SK-N-SH treated with all-trans-retinoic acid at 6 μM for 48 hours (cell line): ENCODE results near the gene LAMA2.

Experiments
- ATAC-seq: fragments of 200-7000 bp; cut with Tn5 transposase; 3 replicates; pipeline ENCODE4 v1.9.1; 2020; ENCODE audit warnings: mild to moderate bottlenecking, moderate library complexity
- ARNTL ChIP-seq: fragments of 450-650 bp; formaldehyde crosslinking; IDR thresholded peaks from 2 replicates; pipeline ENCODE4 v1.5.0; 2020; ENCODE audit warnings: low read depth, mild to moderate bottlenecking, moderate library complexity, borderline replicate concordance
- CSDC2 ChIP-seq: fragments of 250-450 bp; sonication (Bioruptor Pico); IDR thresholded peaks from 2 replicates; pipeline ENCODE4 v1.5.0; 2020; ENCODE audit warnings: mild to moderate bottlenecking, moderate library complexity
- ESRRG ChIP-seq: fragments of 250-450 bp; sonication (Bioruptor Pico); IDR thresholded peaks from 2 replicates; pipeline ENCODE4 v1.6.1; 2021; ENCODE audit warnings: mild to moderate bottlenecking
- GLIS3 ChIP-seq: fragments of 250-450 bp; sonication (Bioruptor Pico); IDR thresholded peaks from 2 replicates; pipeline ENCODE4 v1.5.0; 2020; ENCODE audit warnings: mild to moderate bottlenecking, moderate library complexity
- ISL1 ChIP-seq: fragments of 250-450 bp; sonication (Bioruptor Pico); IDR thresholded peaks from 2 replicates; pipeline ENCODE4 v2.1.2; 2022; ENCODE audit warnings: mild to moderate bottlenecking, moderate library complexity
- OSR1 ChIP-seq: fragments of 250-450 bp; sonication (Bioruptor Pico); IDR thresholded peaks from 2 replicates; pipeline ENCODE4 v1.8.0; 2022; ENCODE audit warnings: moderate library complexity, mild to moderate bottlenecking, inconsistent platforms
- PPARA ChIP-seq: fragments of 250-450 bp; sonication (Bioruptor Pico); IDR thresholded peaks from 2 replicates; pipeline ENCODE4 v1.5.0; 2020; ENCODE audit warnings: mild to moderate bottlenecking, borderline replicate concordance
- RARB ChIP-seq: fragments of 250-450 bp; sonication (Bioruptor Pico); IDR thresholded peaks from 2 replicates; pipeline ENCODE4 v1.8.0; 2021; ENCODE audit warnings: mild to moderate bottlenecking, moderate library complexity
- SNAI2 ChIP-seq: fragments of 250-450 bp; sonication (Bioruptor Pico); IDR thresholded peaks from 2 replicates; pipeline ENCODE4 v1.5.0; 2020; ENCODE audit warnings: mild to moderate bottlenecking, moderate library complexity
- TCF4 ChIP-seq: fragments of 250-450 bp; sonication (Bioruptor Pico); IDR thresholded peaks from 2 replicates; pipeline ENCODE4 v1.8.0; 2021; ENCODE audit warnings: mild to moderate bottlenecking, moderate library complexity, borderline replicate concordance
- TOX ChIP-seq: fragments of 250-450 bp; sonication (Bioruptor Pico); IDR thresholded peaks from 2 replicates; pipeline ENCODE4 v1.8.0; 2021; ENCODE audit warnings: mild to moderate bottlenecking, moderate library complexity, borderline replicate concordance
- ZC3H10 ChIP-seq: fragments of 250-450 bp; sonication (Bioruptor Pico); IDR thresholded peaks from 2 replicates; pipeline ENCODE4 v1.5.1; 2021; ENCODE audit warnings: mild to moderate bottlenecking, moderate library complexity
- ZNF565 ChIP-seq: fragments of 450-650 bp; formaldehyde crosslinking; conservative IDR thresholded peaks from 2 replicates; pipeline ENCODE4 v1.5.0; 2020; ENCODE audit warnings: low read depth, mild to moderate bottlenecking, moderate library complexity
- ZNF8 ChIP-seq: fragments of 450-650 bp; formaldehyde crosslinking; IDR thresholded peaks from 2 replicates; pipeline ENCODE4 v1.5.0; 2020; ENCODE audit warnings: mild to moderate bottlenecking, moderate library complexity
- TF ChIP-seq, protein P1 (sequence below): fragments of 250-450 bp; sonication (Bioruptor Pico); IDR thresholded peaks from 2 replicates; pipeline ENCODE4 v1.5.0; 2020; ENCODE audit warnings: mild to moderate bottlenecking, moderate library complexity
- TF ChIP-seq, protein P2 (sequence below): fragments of 250-450 bp; sonication (Bioruptor Pico); IDR thresholded peaks from 2 replicates; pipeline ENCODE4 v1.8.0; 2020; ENCODE audit warnings: mild to moderate bottlenecking, moderate library complexity, borderline replicate concordance
- TF ChIP-seq, protein P3 (sequence below): fragments of 250-450 bp; sonication (Bioruptor Pico); IDR thresholded peaks from 2 replicates; pipeline ENCODE4 v1.8.0; 2021; ENCODE audit warnings: low read depth, mild to moderate bottlenecking, moderate library complexity, borderline replicate concordance
- TF ChIP-seq, protein P4 (sequence below): fragments of 250-450 bp; sonication (Bioruptor Pico); IDR thresholded peaks from 2 replicates; pipeline ENCODE4 v1.5.1; 2021; ENCODE audit warnings: mild to moderate bottlenecking, moderate library complexity

LAMA2 gene

DNA sequence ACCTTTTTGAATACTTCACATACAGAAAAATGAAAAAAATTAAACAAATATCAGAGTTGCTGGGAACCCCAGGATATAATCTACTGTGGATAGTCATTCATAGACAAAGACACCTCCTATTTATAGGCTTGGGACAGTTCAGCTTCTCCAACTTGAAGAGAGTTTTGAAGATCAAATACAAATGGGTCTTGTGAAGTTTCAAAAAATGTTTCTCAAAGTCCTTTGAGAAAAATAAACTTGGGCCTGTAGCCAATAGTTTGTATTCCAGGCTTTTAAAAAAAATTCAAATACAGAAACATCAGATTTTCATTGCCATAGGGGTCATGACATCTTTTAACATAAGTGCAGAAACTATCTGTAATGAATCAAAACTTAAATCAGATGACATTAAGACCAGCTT, 334.8 kb downstream of the LAMA2 start:
- TF ChIP-seq, protein P1, sequence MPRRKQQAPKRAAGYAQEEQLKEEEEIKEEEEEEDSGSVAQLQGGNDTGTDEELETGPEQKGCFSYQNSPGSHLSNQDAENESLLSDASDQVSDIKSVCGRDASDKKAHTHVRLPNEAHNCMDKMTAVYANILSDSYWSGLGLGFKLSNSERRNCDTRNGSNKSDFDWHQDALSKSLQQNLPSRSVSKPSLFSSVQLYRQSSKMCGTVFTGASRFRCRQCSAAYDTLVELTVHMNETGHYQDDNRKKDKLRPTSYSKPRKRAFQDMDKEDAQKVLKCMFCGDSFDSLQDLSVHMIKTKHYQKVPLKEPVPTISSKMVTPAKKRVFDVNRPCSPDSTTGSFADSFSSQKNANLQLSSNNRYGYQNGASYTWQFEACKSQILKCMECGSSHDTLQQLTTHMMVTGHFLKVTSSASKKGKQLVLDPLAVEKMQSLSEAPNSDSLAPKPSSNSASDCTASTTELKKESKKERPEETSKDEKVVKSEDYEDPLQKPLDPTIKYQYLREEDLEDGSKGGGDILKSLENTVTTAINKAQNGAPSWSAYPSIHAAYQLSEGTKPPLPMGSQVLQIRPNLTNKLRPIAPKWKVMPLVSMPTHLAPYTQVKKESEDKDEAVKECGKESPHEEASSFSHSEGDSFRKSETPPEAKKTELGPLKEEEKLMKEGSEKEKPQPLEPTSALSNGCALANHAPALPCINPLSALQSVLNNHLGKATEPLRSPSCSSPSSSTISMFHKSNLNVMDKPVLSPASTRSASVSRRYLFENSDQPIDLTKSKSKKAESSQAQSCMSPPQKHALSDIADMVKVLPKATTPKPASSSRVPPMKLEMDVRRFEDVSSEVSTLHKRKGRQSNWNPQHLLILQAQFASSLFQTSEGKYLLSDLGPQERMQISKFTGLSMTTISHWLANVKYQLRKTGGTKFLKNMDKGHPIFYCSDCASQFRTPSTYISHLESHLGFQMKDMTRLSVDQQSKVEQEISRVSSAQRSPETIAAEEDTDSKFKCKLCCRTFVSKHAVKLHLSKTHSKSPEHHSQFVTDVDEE (CRISPR knock-in tag) = no peak
- TF ChIP-seq ZNF565 = no peak
- no peak for TF ChIP-seq ISL1 (CRISPR knock-in tag)
- no peak for TF ChIP-seq GLIS3
- TF ChIP-seq CSDC2 (CRISPR knock-in tag) = no peak
- no peak for TF ChIP-seq SNAI2
- no peak for TF ChIP-seq ZC3H10 (CRISPR knock-in tag)
- no peak for TF ChIP-seq ESRRG (CRISPR knock-in tag)
- no peak for TF ChIP-seq ARNTL (CRISPR knock-in tag)
- no peak for TF ChIP-seq TOX (CRISPR knock-in tag)
- TF ChIP-seq TCF4 = no peak
- no peak for TF ChIP-seq OSR1 (CRISPR knock-in tag)
- TF ChIP-seq, all 23 proteins: peak for 0
- ATAC-seq = no peak

DNA sequence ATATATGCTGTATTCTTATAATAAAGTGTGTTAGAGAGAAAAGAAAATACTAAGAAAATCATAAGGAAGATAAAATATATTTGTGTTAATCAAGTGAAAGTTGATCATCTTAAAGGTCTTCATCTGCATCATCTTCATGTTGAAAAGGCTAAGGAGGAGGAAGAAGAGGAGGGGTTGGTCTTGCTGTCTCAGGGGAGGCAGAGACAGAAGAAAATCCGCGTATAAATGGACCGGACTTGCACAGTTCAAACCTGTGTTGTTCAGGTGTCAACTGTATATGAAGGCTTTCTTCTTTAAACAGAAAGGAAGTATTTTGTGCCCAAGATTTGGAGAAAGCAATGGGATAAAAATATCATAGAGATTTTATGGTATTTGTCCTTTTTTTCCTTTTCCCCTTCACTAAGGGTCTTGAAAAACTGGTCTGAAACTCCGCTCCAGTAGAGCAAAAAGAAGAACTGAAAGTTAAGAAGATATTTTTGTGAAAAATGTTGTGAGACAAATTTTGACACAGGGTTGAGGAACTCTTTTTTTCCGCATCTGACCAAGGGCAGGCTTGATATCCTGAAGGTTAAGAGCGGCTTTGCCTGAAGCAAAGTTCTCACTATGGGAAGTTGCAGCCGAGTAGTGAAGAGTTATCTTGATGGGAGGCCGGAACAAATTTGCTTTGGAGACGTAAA, 350.7 kb downstream of the LAMA2 start:
- no peak for ATAC-seq
- TF ChIP-seq, protein P2, sequence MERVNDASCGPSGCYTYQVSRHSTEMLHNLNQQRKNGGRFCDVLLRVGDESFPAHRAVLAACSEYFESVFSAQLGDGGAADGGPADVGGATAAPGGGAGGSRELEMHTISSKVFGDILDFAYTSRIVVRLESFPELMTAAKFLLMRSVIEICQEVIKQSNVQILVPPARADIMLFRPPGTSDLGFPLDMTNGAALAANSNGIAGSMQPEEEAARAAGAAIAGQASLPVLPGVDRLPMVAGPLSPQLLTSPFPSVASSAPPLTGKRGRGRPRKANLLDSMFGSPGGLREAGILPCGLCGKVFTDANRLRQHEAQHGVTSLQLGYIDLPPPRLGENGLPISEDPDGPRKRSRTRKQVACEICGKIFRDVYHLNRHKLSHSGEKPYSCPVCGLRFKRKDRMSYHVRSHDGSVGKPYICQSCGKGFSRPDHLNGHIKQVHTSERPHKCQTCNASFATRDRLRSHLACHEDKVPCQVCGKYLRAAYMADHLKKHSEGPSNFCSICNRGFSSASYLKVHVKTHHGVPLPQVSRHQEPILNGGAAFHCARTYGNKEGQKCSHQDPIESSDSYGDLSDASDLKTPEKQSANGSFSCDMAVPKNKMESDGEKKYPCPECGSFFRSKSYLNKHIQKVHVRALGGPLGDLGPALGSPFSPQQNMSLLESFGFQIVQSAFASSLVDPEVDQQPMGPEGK (CRISPR knock-in tag) = no peak
- TF ChIP-seq TOX (CRISPR knock-in tag) (no peak), ZNF565 (no peak), PPARA (CRISPR knock-in tag) (no peak), ARNTL (CRISPR knock-in tag) (no peak), ZNF8 (CRISPR knock-in tag) (no peak), RARB (no peak)

DNA sequence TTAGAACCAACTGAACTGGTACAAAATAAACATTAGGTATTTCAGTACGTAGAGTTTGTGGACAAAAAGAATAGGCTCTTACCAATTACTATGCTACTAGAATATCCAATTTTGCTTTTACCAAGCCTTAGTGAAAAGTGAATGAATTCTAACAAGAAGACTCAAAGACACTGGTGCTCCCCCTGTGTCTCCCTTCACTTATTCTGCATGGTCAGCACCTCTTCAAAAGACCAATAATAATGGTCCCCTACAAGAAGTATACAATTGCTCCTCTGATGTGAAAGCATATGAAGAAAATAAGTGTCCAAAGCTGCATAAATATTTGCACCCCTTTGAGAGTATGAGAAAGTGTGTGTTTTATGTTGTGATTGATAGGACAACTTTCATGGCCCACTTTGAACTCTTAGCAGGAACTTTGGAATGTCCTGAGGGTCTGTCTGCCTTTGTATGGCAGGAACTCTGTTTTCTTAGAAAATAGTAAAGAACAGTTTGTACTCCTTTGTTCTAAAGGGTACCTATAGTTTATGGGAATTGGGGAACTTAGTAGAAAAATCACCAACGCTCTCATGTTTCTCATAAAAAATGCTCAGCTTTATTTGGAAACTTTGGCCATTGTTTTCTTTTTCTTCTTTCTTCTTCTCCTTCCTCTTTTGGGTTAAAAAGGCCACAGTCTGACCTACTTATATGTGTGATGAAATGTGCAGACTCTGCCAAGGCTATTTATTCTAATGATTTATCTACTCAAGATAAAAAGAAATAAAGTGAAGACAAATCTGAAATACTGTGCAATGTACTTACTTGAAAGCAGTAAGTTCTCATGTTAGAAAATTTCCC, 352.4 kb downstream of the LAMA2 start:
- ATAC-seq = no peak

More for the DNA sequence above, 352.4 kb downstream of the LAMA2 start:
- TF ChIP-seq, protein P3, sequence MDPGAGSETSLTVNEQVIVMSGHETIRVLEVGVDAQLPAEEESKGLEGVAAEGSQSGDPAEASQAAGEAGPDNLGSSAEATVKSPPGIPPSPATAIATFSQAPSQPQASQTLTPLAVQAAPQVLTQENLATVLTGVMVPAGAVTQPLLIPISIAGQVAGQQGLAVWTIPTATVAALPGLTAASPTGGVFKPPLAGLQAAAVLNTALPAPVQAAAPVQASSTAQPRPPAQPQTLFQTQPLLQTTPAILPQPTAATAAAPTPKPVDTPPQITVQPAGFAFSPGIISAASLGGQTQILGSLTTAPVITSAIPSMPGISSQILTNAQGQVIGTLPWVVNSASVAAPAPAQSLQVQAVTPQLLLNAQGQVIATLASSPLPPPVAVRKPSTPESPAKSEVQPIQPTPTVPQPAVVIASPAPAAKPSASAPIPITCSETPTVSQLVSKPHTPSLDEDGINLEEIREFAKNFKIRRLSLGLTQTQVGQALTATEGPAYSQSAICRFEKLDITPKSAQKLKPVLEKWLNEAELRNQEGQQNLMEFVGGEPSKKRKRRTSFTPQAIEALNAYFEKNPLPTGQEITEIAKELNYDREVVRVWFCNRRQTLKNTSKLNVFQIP (CRISPR knock-in tag) = no peak
- TF ChIP-seq, protein P2 (CRISPR knock-in tag) = no peak
- no peak for TF ChIP-seq ISL1 (CRISPR knock-in tag)
- no peak for TF ChIP-seq OSR1 (CRISPR knock-in tag)
- no peak for TF ChIP-seq ZC3H10 (CRISPR knock-in tag)
- no peak for TF ChIP-seq SNAI2
- TF ChIP-seq ARNTL (CRISPR knock-in tag) = no peak
- TF ChIP-seq, protein P4, sequence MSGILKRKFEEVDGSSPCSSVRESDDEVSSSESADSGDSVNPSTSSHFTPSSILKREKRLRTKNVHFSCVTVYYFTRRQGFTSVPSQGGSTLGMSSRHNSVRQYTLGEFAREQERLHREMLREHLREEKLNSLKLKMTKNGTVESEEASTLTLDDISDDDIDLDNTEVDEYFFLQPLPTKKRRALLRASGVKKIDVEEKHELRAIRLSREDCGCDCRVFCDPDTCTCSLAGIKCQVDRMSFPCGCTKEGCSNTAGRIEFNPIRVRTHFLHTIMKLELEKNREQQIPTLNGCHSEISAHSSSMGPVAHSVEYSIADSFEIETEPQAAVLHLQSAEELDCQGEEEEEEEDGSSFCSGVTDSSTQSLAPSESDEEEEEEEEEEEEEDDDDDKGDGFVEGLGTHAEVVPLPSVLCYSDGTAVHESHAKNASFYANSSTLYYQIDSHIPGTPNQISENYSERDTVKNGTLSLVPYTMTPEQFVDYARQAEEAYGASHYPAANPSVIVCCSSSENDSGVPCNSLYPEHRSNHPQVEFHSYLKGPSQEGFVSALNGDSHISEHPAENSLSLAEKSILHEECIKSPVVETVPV (CRISPR knock-in tag) = no peak
- TF ChIP-seq, protein P1 (CRISPR knock-in tag) = no peak
- TF ChIP-seq RARB = no peak
- no peak for TF ChIP-seq CSDC2 (CRISPR knock-in tag)
